H1 (cell line): ENCODE results near the gene ELAVL1.

Experiments used
- CREB1 ChIP-seq: IDR thresholded peaks from 2 replicates; pipeline ENCODE4 v1.6.1; 2012; ENCODE audit warnings: inconsistent platforms
- EP300 ChIP-seq, 2 experiments: IDR thresholded peaks; 1 replicate in 1 of 2; 2 replicates in 1 of 2; pipeline ENCODE4 v1.6.1; 2011 to 2012; ENCODE audit warnings: low read depth in 2 of 2, low read length in 2 of 2, mild to moderate bottlenecking in 2 of 2, borderline replicate concordance in 1 of 2, inconsistent platforms in 1 of 2, moderate library complexity in 1 of 2
- EZH2 ChIP-seq: fragments of 200-600 bp; sonication (generic); IDR thresholded peaks from 2 replicates; pipeline ENCODE4 v1.7.1; 2012; ENCODE audit warnings: low read depth, mild to moderate bottlenecking, moderate library complexity, low read length, inconsistent platforms; ENCODE audit not compliant: severe bottlenecking
- JUND ChIP-seq: IDR thresholded peaks from 2 replicates; pipeline ENCODE4 v1.6.1; 2011; ENCODE audit warnings: mild to moderate bottlenecking, improper control_type of control experiment, low read length
- MAX ChIP-seq: IDR thresholded peaks from 2 replicates; pipeline ENCODE4 v1.6.1; 2012; ENCODE audit warnings: inconsistent platforms
- POLR2A ChIP-seq, 2 experiments: IDR thresholded peaks; 1 replicate in 1 of 2; 2 replicates in 1 of 2; pipeline ENCODE4 v1.6.1; 2011; ENCODE audit warnings: low read depth in 2 of 2, low read length in 2 of 2, mild to moderate bottlenecking in 2 of 2; ENCODE audit errors: control extremely low read depth in 1 of 2
- POLR2AphosphoS5 ChIP-seq: IDR thresholded peaks from 2 replicates; pipeline ENCODE4 v1.6.1; 2011; ENCODE audit warnings: low read depth, low read length
- RFX5 ChIP-seq: IDR thresholded peaks from 2 replicates; pipeline ENCODE4 v1.6.1; 2011; ENCODE audit warnings: low read depth, low read length, improper control_type of control experiment, borderline replicate concordance
- SIN3A ChIP-seq, 2 experiments: IDR thresholded peaks in 1 of 2; conservative IDR thresholded peaks in 1 of 2; 2 replicates each; pipeline ENCODE4 v1.6.1; 2011 to 2012; ENCODE audit warnings: low read length in 2 of 2, improper control_type of control experiment in 1 of 2, low read depth in 1 of 2, mild to moderate bottlenecking in 1 of 2
- SP1 ChIP-seq: IDR thresholded peaks from 2 replicates; pipeline ENCODE4 v1.6.1; 2011; ENCODE audit warnings: low read depth, low read length
- SRF ChIP-seq: IDR thresholded peaks from 2 replicates; pipeline ENCODE4 v1.6.1; 2011; ENCODE audit warnings: mild to moderate bottlenecking, low read depth, low read length, moderate library complexity
- TAF1 ChIP-seq: IDR thresholded peaks from 2 replicates; pipeline ENCODE4 v1.6.1; 2011; ENCODE audit warnings: mild to moderate bottlenecking, low read depth, low read length
- TEAD4 ChIP-seq: IDR thresholded peaks from 2 replicates; pipeline ENCODE4 v1.6.1; 2012; ENCODE audit warnings: low read depth, low read length, inconsistent platforms, mixed read lengths
- TF ChIP-seq, protein P1 (sequence below), 3 experiments: IDR thresholded peaks; 1 replicate in 2 of 3; 2 replicates in 1 of 3; pipeline versions ENCODE4 v1.5.1 to v1.6.1; 2011; ENCODE audit warnings: low read length in 3 of 3, mild to moderate bottlenecking in 3 of 3, inconsistent platforms in 2 of 3, low read depth in 1 of 3, moderate library complexity in 1 of 3; ENCODE audit not compliant: insufficient read depth in 1 of 3; ENCODE audit errors: control extremely low read depth in 1 of 3

DNA sequence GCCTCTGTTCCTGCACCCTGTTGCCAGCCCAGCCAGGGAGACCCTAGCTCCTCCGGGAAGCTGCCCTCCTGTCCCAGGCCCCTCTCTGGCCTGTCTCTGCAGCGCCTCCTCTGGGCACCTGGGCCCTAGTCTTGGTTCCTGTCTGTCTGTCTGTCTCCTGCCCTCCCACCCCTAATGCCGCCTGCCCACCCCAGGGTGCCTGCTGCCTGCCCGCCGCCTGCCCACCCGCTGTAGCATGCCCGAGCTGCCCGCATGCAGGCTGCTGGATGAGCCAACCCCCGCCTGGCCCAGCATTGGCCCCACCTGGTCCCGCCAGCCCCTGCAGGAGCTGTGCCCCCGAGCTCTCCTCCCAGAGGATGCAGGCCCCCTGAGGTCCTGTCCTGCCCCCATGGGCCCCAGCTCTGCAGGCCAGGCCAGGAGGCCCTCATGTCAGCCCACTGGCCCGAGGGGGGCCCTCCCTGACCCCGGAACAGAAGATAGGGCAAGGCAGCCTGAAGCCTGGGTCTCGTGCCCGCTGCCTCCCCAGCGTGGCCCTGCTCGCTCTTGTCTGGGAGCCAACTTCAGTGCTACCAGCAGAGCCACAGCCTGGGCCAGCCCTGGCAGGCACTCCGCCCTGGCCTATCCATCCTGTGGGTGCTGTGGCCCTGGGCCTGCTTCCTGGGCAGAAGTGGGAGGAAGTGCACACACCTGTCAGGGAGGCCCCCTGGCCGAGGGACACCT lies 96.5 kb downstream of the ELAVL1 start:
- TF ChIP-seq EZH2 (no peak), POLR2AphosphoS5 (no peak), RFX5 (no peak), POLR2A (IDR thresholded peaks at IDR 0.05; ENCODE audit: control extremely low read depth in 1 of 2, low read depth in 2 of 2, low read length in 2 of 2) (no peak), SIN3A (conservative IDR thresholded peaks at IDR 0.05 in 1 of 2, IDR thresholded peaks at IDR 0.05 in 1 of 2; ENCODE audit: low read depth in 1 of 2, low read length in 2 of 2) (no peak), EP300 (IDR thresholded peaks at IDR 0.05; ENCODE audit: borderline replicate concordance in 1 of 2, low read depth in 2 of 2, low read length in 2 of 2) (no peak), JUND (no peak), SRF (no peak), TEAD4 (no peak), SP1 (no peak), CREB1 (no peak), MAX (no peak), TAF1 (no peak)
- TF ChIP-seq, protein P1, sequence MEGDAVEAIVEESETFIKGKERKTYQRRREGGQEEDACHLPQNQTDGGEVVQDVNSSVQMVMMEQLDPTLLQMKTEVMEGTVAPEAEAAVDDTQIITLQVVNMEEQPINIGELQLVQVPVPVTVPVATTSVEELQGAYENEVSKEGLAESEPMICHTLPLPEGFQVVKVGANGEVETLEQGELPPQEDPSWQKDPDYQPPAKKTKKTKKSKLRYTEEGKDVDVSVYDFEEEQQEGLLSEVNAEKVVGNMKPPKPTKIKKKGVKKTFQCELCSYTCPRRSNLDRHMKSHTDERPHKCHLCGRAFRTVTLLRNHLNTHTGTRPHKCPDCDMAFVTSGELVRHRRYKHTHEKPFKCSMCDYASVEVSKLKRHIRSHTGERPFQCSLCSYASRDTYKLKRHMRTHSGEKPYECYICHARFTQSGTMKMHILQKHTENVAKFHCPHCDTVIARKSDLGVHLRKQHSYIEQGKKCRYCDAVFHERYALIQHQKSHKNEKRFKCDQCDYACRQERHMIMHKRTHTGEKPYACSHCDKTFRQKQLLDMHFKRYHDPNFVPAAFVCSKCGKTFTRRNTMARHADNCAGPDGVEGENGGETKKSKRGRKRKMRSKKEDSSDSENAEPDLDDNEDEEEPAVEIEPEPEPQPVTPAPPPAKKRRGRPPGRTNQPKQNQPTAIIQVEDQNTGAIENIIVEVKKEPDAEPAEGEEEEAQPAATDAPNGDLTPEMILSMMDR (IDR thresholded peaks at IDR 0.05; ENCODE audit: control extremely low read depth in 1 of 3, insufficient read depth in 1 of 3, low read depth in 1 of 3, low read length in 3 of 3): peak; percentile 30 to 44 (median 32)
